ENCODE measurements around the gene LTB4R. TPM values are rescaled to one million over a fixed set of nuclear protein-coding genes. Genes with fewer than 3 reads are reported as not detected.

Gene LTB4R
- total RNA-seq, 2 donors from 2014 or later = 8.9 to 13.1 TPM

DNA sequence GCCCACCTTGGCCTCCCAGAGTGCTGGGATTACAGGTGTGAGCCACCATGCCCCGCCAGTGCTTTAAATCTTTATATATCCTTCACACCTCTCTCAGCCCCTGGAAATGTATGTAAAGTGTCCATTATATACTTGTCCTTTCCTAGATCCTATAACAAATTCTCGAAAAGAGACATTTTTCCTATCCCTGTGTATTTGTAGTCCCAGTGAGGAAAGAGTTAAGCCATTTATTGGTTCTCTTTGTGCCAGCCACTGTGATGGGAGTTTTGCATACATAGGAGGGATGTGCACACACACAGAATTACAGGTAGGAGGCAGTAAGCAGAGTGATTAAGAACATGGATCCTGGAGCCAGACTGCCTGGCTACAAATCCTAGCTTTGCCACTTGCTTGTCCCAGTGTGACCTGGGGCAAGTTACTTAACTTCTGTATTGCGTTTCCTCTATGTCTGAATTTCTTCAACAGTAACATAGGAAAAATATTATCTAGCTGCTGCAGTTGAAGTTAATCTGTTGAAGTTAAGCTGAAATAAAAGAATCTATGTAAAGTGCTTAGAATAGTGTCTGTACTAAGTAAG lies 37.8 kb upstream of the LTB4R start:
- Histone ChIP-seq H3K4me3 (no peak overlapping the region), H3K36me3 (no peaks in the 10 kb centered on the region), H3K9me3 (no peaks in the 10 kb centered on the region), H3K27me3 (replicated peaks; ENCODE audit: insufficient read depth) (no peaks in the 10 kb centered on the region), H3K27ac (peak overlapping the region in 1 of 2 donors; percentile 6), H3K4me1 (ENCODE audit: control insufficient read depth in 1 of 2, low read depth in 2 of 2) (peaks cover 3 to 9% of the 10 kb centered on the region in 2 donors)
- TF ChIP-seq CTCF (IDR thresholded peaks at IDR 0.05) = no peak
- DNase-seq (ENCODE audit: low spot score) (no peak), ATAC-seq (ENCODE audit: insufficient number of reproducible peaks, low FRiP score, low read depth) (no peak)

DNA sequence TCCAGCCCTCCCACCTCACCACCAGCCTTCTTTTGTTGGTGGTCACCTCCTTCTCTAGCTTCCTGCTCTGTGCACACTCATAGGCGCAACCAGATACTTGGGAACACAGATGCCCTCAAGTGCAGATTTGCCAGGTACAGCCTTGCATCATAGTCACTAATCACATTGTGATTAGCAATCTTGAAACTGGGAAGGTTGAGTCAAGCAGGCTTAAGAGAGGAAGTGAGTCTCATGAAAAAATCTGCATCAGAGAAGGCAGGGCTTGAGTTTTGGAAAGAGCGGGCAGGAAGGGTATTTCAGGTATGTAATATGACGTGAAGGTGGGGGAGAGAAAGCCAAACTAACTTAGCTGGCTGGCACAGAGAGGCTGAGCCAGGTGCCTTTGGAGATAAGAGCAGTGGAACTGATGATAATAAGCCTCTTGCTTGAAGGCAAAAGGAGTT lies 37.2 kb upstream of the LTB4R start:
- H3K9me3 ChIP-seq = no peaks in the 10 kb centered on the region
- peaks cover 3 to 9% of the 10 kb centered on the region in 2 donors for H3K4me1 ChIP-seq (ENCODE audit: control insufficient read depth in 1 of 2, low read depth in 2 of 2)
- H3K27me3 ChIP-seq (replicated peaks; ENCODE audit: insufficient read depth) = no peaks in the 10 kb centered on the region
- no peak overlapping the region for H3K4me3 ChIP-seq
- no peak for ATAC-seq (ENCODE audit: insufficient number of reproducible peaks, low FRiP score, low read depth)
- no peak for DNase-seq (ENCODE audit: low spot score)
- H3K36me3 ChIP-seq = no peaks in the 10 kb centered on the region
- no peak for TF ChIP-seq CTCF (IDR thresholded peaks at IDR 0.05)
- H3K27ac ChIP-seq = peak overlapping the region in 1 of 2 donors; percentile 6

- no peak for DNase-seq (ENCODE audit: low spot score)
- no peaks in the 10 kb centered on the region for H3K27me3 ChIP-seq (replicated peaks; ENCODE audit: insufficient read depth)
- no peaks in the 10 kb centered on the region for H3K9me3 ChIP-seq
- H3K27ac ChIP-seq = no peak overlapping the region
- no peak overlapping the region for H3K4me3 ChIP-seq
- H3K4me1 ChIP-seq (ENCODE audit: control insufficient read depth in 1 of 2, low read depth in 2 of 2) = peaks cover 0 to under 1% of the 10 kb centered on the region in 2 donors
- TF ChIP-seq CTCF (IDR thresholded peaks at IDR 0.05) = no peak
- ATAC-seq (ENCODE audit: insufficient number of reproducible peaks, low FRiP score, low read depth) = no peak
- no peaks in the 10 kb centered on the region for H3K36me3 ChIP-seq
Observed at GRCh38 chr14:24277071-24277470, 34.2 kb upstream of the LTB4R start.

- Histone ChIP-seq H3K4me3 (no peak overlapping the region), H3K36me3 (no peaks in the 10 kb centered on the region), H3K4me1 (ENCODE audit: control insufficient read depth in 1 of 2, low read depth in 2 of 2) (no peaks in the 10 kb centered on the region), H3K27me3 (replicated peaks; ENCODE audit: insufficient read depth) (no peaks in the 10 kb centered on the region), H3K9me3 (no peaks in the 10 kb centered on the region), H3K27ac (no peak overlapping the region)
- TF ChIP-seq CTCF (IDR thresholded peaks at IDR 0.05) = no peak
- DNase-seq (ENCODE audit: low spot score) = no peak
- no peak for ATAC-seq (ENCODE audit: insufficient number of reproducible peaks, low FRiP score, low read depth)
Observed at GRCh38 chr14:24277606-24278321, 33.5 kb upstream of the LTB4R start.

- no peak for TF ChIP-seq CTCF (IDR thresholded peaks at IDR 0.05)
- Histone ChIP-seq H3K9me3 (no peaks in the 10 kb centered on the region), H3K36me3 (no peaks in the 10 kb centered on the region)
Observed at GRCh38 chr14:24278424-24278823, 32.9 kb upstream of the LTB4R start.

More at GRCh38 chr14:24278424-24278823, 32.9 kb upstream of the LTB4R start:
- Histone ChIP-seq H3K27me3 (replicated peaks; ENCODE audit: insufficient read depth) (no peaks in the 10 kb centered on the region), H3K4me1 (ENCODE audit: control insufficient read depth in 1 of 2, low read depth in 2 of 2) (no peaks in the 10 kb centered on the region), H3K27ac (no peak overlapping the region), H3K4me3 (no peak overlapping the region)
- ATAC-seq (ENCODE audit: insufficient number of reproducible peaks, low FRiP score, low read depth) (no peak), DNase-seq (ENCODE audit: low spot score) (no peak)
